SU-DHL-6 (cell line): ENCODE results near the gene TSPAN18.

Experiments
- H2AFZ ChIP-seq: fragments of 200-600 bp; sonication (generic); 2 replicates; pipeline ENCODE4 v1.6.1; 2014; ENCODE audit warnings: low read depth, mild to moderate bottlenecking, moderate library complexity, mixed read lengths, antibody characterized with exemption, low read length; ENCODE audit not compliant: severe bottlenecking
- H3F3A ChIP-seq: fragments of 200-600 bp; shearing (Covaris generic); 2 replicates; pipeline ENCODE4 v1.6.0; 2016; ENCODE audit warnings: antibody characterized with exemption, mild to moderate bottlenecking; ENCODE audit not compliant: insufficient read depth
- H3K27ac ChIP-seq: fragments of 200-600 bp; sonication (generic); 2 replicates; pipeline ENCODE4 v1.5.1; 2016; ENCODE audit warnings: low read depth, mild to moderate bottlenecking, low read length, moderate library complexity, mixed read lengths
- H3K27me3 ChIP-seq: fragments of 200-600 bp; sonication (generic), shearing (Covaris generic); 2 replicates; pipeline ENCODE4 v1.6.0; 2014; ENCODE audit warnings: mild to moderate bottlenecking, low read length
- H3K36me3 ChIP-seq: fragments of 200-600 bp; sonication (generic); 2 replicates; pipeline ENCODE4 v1.6.1; 2014; ENCODE audit warnings: mild to moderate bottlenecking, low read length, mixed read lengths
- H3K4me2 ChIP-seq: fragments of 300-600, 200-600 bp; shearing (Covaris generic), sonication (generic); 2 replicates; pipeline ENCODE4 v1.6.0; 2014; ENCODE audit warnings: low read length, low read depth, mild to moderate bottlenecking; ENCODE audit not compliant: poor library complexity, severe bottlenecking
- H3K4me3 ChIP-seq: fragments of 200-600 bp; sonication (generic); 2 replicates; pipeline ENCODE4 v1.5.1; 2014; ENCODE audit warnings: antibody characterized with exemption, low read length, mild to moderate bottlenecking, mixed read lengths; ENCODE audit not compliant: insufficient read depth, poor library complexity, severe bottlenecking
- H3K79me2 ChIP-seq: fragments of 200-600 bp; sonication (generic); 2 replicates; pipeline ENCODE4 v1.6.1; 2014; ENCODE audit warnings: mild to moderate bottlenecking, low read length, moderate library complexity; ENCODE audit not compliant: insufficient read depth
- H3K9ac ChIP-seq: fragments of 200-600 bp; sonication (generic); 2 replicates; pipeline ENCODE4 v1.7.0; 2014; ENCODE audit warnings: mild to moderate bottlenecking, low read length
- H3K9me2 ChIP-seq: fragments of 200-600 bp; sonication (generic); replicated peaks from 2 replicates; pipeline ENCODE4 v1.6.1; 2014; ENCODE audit warnings: low read length; ENCODE audit not compliant: insufficient read depth
- H3K9me3 ChIP-seq: fragments of 200-600 bp; sonication (generic); 2 replicates; pipeline ENCODE4 v1.6.1; 2014; ENCODE audit warnings: low read length, mixed read lengths; ENCODE audit not compliant: insufficient read depth
- H4K20me1 ChIP-seq: fragments of 200-600 bp; sonication (generic); 2 replicates; pipeline ENCODE4 v1.6.1; 2014; ENCODE audit warnings: low read depth, mild to moderate bottlenecking, antibody characterized with exemption, low read length, moderate library complexity, mixed read lengths
- EZH2phosphoT487 ChIP-seq: fragments of 200-600 bp; sonication (generic), shearing (Covaris generic); conservative IDR thresholded peaks from 2 replicates; pipeline ENCODE4 v1.6.1; 2018; ENCODE audit warnings: mild to moderate bottlenecking, antibody characterized with exemption, low read length, moderate library complexity, mixed read lengths
- TF ChIP-seq, protein P1 (sequence below): fragments of 200-600 bp; sonication (generic); IDR thresholded peaks from one replicate; pipeline ENCODE4 v1.5.1; 2017; ENCODE audit warnings: antibody characterized with exemption, mild to moderate bottlenecking, low read length, moderate library complexity; ENCODE audit not compliant: insufficient read depth, poor library complexity, severe bottlenecking

The TSPAN18 gene

DNA sequence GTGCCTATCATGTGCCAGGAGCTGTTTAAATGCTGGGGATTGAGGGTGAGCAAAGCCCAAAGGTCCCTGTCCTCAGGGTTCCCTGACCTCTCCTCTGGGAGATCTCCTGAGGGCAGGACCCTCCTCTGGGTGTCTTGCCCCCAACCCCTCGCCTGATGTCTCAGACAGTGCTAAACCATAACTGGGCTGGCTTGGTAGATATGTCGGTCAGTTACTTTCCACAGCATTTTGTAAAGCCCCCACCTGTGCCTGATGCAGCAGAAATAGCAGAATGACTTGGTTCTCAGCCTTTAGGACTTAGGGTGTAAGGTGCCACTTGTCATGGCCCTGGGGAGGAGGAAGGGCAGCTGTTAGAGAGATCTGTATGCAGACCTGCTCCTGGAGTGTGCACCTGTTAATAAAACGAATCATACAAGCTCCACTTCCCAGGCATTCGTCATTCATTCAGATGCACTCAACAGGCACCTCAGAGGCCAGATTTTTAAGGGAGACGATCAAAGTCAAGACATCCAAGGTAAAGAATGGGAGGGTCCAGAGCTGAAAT, 135.9 kb downstream of the TSPAN18 start:
- Histone ChIP-seq H3K4me3 (no peak overlapping the region), H3K27ac (no peak overlapping the region), H3K79me2 (no peaks in the 10 kb centered on the region), H4K20me1 (no peaks in the 10 kb centered on the region), H3K27me3 (no peaks in the 10 kb centered on the region), H3K9ac (no peak overlapping the region), H3K36me3 (no peaks in the 10 kb centered on the region), H3K9me2 (no peaks in the 10 kb centered on the region), H2AFZ (no peak overlapping the region), H3K9me3 (no peaks in the 10 kb centered on the region), H3F3A (no peaks in the 10 kb centered on the region), H3K4me2 (no peak overlapping the region)
- TF ChIP-seq EZH2phosphoT487, result no peak
- TF ChIP-seq, protein P1, sequence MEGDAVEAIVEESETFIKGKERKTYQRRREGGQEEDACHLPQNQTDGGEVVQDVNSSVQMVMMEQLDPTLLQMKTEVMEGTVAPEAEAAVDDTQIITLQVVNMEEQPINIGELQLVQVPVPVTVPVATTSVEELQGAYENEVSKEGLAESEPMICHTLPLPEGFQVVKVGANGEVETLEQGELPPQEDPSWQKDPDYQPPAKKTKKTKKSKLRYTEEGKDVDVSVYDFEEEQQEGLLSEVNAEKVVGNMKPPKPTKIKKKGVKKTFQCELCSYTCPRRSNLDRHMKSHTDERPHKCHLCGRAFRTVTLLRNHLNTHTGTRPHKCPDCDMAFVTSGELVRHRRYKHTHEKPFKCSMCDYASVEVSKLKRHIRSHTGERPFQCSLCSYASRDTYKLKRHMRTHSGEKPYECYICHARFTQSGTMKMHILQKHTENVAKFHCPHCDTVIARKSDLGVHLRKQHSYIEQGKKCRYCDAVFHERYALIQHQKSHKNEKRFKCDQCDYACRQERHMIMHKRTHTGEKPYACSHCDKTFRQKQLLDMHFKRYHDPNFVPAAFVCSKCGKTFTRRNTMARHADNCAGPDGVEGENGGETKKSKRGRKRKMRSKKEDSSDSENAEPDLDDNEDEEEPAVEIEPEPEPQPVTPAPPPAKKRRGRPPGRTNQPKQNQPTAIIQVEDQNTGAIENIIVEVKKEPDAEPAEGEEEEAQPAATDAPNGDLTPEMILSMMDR, result no peak

DNA sequence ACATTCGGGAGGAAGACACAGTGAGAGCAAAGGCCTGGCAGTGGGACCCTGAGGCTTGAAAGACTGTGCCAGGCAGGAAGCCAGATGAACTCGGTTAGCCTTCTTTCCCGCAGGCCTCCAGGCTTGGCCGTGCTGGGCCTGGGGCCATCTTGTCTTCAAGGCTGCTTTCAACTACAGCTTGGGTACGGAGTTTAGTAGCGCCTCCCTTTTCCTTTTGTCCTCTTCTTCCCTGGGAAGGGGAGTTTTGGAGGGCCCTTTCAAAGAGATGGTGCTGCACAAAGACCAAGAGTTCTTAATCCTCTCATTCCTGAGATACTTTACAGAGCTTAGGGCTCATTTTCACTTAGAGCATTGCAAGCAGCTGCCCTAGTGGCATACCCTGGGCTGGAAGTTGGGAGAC, 136.5 kb downstream of the TSPAN18 start:
- H3K27ac ChIP-seq, result no peak overlapping the region
- no peaks in the 10 kb centered on the region for H3K9me3 ChIP-seq
- H4K20me1 ChIP-seq, result no peaks in the 10 kb centered on the region
- H3K9me2 ChIP-seq, result no peaks in the 10 kb centered on the region
- TF ChIP-seq EZH2phosphoT487, result no peak
- TF ChIP-seq, protein P1, result no peak
- no peak overlapping the region for H3K9ac ChIP-seq
- H3K79me2 ChIP-seq, result no peaks in the 10 kb centered on the region
- no peak overlapping the region for H3K4me2 ChIP-seq
- H3K27me3 ChIP-seq, result no peaks in the 10 kb centered on the region
- no peaks in the 10 kb centered on the region for H3K36me3 ChIP-seq
- H2AFZ ChIP-seq, result no peak overlapping the region
- H3F3A ChIP-seq, result no peaks in the 10 kb centered on the region
- no peak overlapping the region for H3K4me3 ChIP-seq

DNA sequence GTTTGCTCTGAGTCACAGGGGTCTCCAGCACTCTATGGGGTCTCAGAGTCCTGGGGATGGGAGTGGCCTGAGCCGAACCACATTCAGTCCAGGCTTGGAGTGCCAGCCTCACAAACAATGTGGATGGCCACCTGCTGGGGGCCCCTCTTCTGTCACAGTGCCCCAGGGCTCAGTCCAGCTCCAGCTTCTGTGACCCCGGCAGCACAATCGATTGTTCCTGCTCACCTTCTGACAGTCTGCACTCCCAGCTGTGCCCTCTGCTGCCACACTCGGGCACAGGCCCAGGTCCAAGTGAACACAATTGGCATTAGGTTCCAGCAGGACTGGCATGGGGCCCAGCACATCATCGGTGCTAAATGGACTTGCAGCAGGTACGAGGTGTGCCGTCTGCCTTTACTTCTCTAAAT, 139.1 kb downstream of the TSPAN18 start:
- no peaks in the 10 kb centered on the region for H3F3A ChIP-seq
- no peak overlapping the region for H3K4me3 ChIP-seq
- H3K9me2 ChIP-seq, result no peaks in the 10 kb centered on the region
- H3K9ac ChIP-seq, result no peak overlapping the region
- H2AFZ ChIP-seq, result no peak overlapping the region
- H3K27me3 ChIP-seq, result no peaks in the 10 kb centered on the region
- H3K27ac ChIP-seq, result no peak overlapping the region
- no peak overlapping the region for H3K4me2 ChIP-seq
- H4K20me1 ChIP-seq, result no peaks in the 10 kb centered on the region
- H3K36me3 ChIP-seq, result no peaks in the 10 kb centered on the region
- no peaks in the 10 kb centered on the region for H3K79me2 ChIP-seq
- TF ChIP-seq EZH2phosphoT487, result no peak
- TF ChIP-seq, protein P1, result no peak
- no peaks in the 10 kb centered on the region for H3K9me3 ChIP-seq
